Natural killer cell treated with Interleukin-12 subunit alpha and Interleukin-12 subunit beta and Interleukin-15 and Interleukin-18, amount 100 ng/mL, for 72 hours (primary cell): ENCODE data around the gene GMDS. TPM values are rescaled to one million over a fixed set of nuclear protein-coding genes. Genes with fewer than 3 reads are reported as not detected.

Experiments used
- ATAC-seq, 2 donors: fragments of 150-1000 bp; cut with Tn5 transposase in 1 of 2; sonication (Bioruptor Pico), chemical (Tn5 transposase) in 1 of 2; 2 replicates each; pipeline ENCODE4 v1.10.0; 2021
- DNase-seq: peaks from one replicate; pipeline ENCODE4 v3.0.0; 2022; ENCODE audit warnings: low spot score
- H3K27ac Mint-ChIP-seq, 2 donors: 1 replicate in 1 of 2; 2 replicates in 1 of 2; pipeline ENCODE4 v1.8.0; 2022; ENCODE audit warnings: mixed read lengths in 2 of 2, mild to moderate bottlenecking in 1 of 2, moderate library complexity in 1 of 2
- H3K27me3 Mint-ChIP-seq, 2 donors: 1 replicate in 1 of 2; 2 replicates in 1 of 2; pipeline ENCODE4 v1.8.0; 2022; ENCODE audit warnings: mixed read lengths in 2 of 2
- H3K36me3 Mint-ChIP-seq: one replicate; pipeline ENCODE4 v1.8.0; 2022; ENCODE audit warnings: mixed read lengths
- H3K4me1 Mint-ChIP-seq, 2 donors: 1 replicate in 1 of 2; 2 replicates in 1 of 2; pipeline ENCODE4 v1.8.0; 2022; ENCODE audit warnings: low read depth in 2 of 2, mixed read lengths in 2 of 2, mild to moderate bottlenecking in 1 of 2
- H3K4me3 Mint-ChIP-seq: one replicate; pipeline ENCODE4 v1.8.0; 2022; ENCODE audit warnings: mixed read lengths
- H3K9me3 Mint-ChIP-seq: 2 replicates; pipeline ENCODE4 v1.8.0; 2022; ENCODE audit warnings: mixed read lengths
- total RNA-seq, 2 donors: library from RNA; stranded (reverse); gene quantifications; one replicate each; pipeline ENCODE4 v1.2.3, GENCODE V29; 2022

The GMDS gene
- total RNA-seq, 2 donors from 2014 or later: 23.7 to 39.4 TPM

GRCh38 chr6:1821513-1822183 lies 423.8 kb downstream of the GMDS start:
- H3K9me3 Mint-ChIP-seq: no peaks in the 10 kb centered on the region
- H3K27me3 Mint-ChIP-seq: no peaks in the 10 kb centered on the region
- ATAC-seq (no peak), DNase-seq (no peak)
- H3K4me3 Mint-ChIP-seq: no peak overlapping the region
- H3K4me1 Mint-ChIP-seq: no peaks in the 10 kb centered on the region
- no peaks in the 10 kb centered on the region for H3K36me3 Mint-ChIP-seq
- H3K27ac Mint-ChIP-seq: no peak overlapping the region

- Mint-ChIP-seq H3K4me3 (no peak overlapping the region), H3K4me1 (no peaks in the 10 kb centered on the region), H3K36me3 (no peaks in the 10 kb centered on the region), H3K9me3 (no peaks in the 10 kb centered on the region), H3K27ac (no peak overlapping the region), H3K27me3 (no peaks in the 10 kb centered on the region)
- ATAC-seq (no peak), DNase-seq (no peak)
Measured at GRCh38 chr6:1821164-1821512, 424.3 kb downstream of the GMDS start.

- no peaks in the 10 kb centered on the region for H3K4me1 Mint-ChIP-seq
- H3K36me3 Mint-ChIP-seq: no peaks in the 10 kb centered on the region
- no peaks in the 10 kb centered on the region for H3K9me3 Mint-ChIP-seq
- ATAC-seq (no peak), DNase-seq (no peak)
- no peaks in the 10 kb centered on the region for H3K27me3 Mint-ChIP-seq
- H3K4me3 Mint-ChIP-seq: no peak overlapping the region
- H3K27ac Mint-ChIP-seq: no peak overlapping the region
Measured at GRCh38 chr6:1820714-1821113, 424.7 kb downstream of the GMDS start.

- DNase-seq (no peak), ATAC-seq (no peak)
- H3K27ac Mint-ChIP-seq: no peak overlapping the region
- H3K9me3 Mint-ChIP-seq: no peaks in the 10 kb centered on the region
- no peaks in the 10 kb centered on the region for H3K27me3 Mint-ChIP-seq
- H3K4me1 Mint-ChIP-seq: no peaks in the 10 kb centered on the region
- H3K4me3 Mint-ChIP-seq: no peak overlapping the region
- no peaks in the 10 kb centered on the region for H3K36me3 Mint-ChIP-seq
Measured at GRCh38 chr6:1820165-1820564, 425.2 kb downstream of the GMDS start.

- no peaks in the 10 kb centered on the region for H3K27me3 Mint-ChIP-seq
- no peak overlapping the region for H3K27ac Mint-ChIP-seq
Measured at GRCh38 chr6:1819007-1819406, 426.4 kb downstream of the GMDS start.

GRCh38 chr6:1817033-1817761 lies 428.2 kb downstream of the GMDS start:
- no peak overlapping the region for H3K27ac Mint-ChIP-seq
- no peak for DNase-seq
- no peaks in the 10 kb centered on the region for H3K4me1 Mint-ChIP-seq
- H3K36me3 Mint-ChIP-seq: no peaks in the 10 kb centered on the region
- no peak overlapping the region for H3K4me3 Mint-ChIP-seq
- ATAC-seq: no peak
- H3K27me3 Mint-ChIP-seq: no peaks in the 10 kb centered on the region
- no peaks in the 10 kb centered on the region for H3K9me3 Mint-ChIP-seq

More at GRCh38 chr6:1819007-1819406, 426.4 kb downstream of the GMDS start:
- Mint-ChIP-seq H3K4me3 (no peak overlapping the region), H3K4me1 (no peaks in the 10 kb centered on the region), H3K36me3 (no peaks in the 10 kb centered on the region), H3K9me3 (no peaks in the 10 kb centered on the region)
- DNase-seq: no peak
- no peak for ATAC-seq

GRCh38 chr6:1815827-1816452 lies 429.5 kb downstream of the GMDS start:
- H3K27ac Mint-ChIP-seq: no peak overlapping the region
- ATAC-seq (no peak), DNase-seq (no peak)
- H3K9me3 Mint-ChIP-seq: no peaks in the 10 kb centered on the region
- H3K4me3 Mint-ChIP-seq: no peak overlapping the region
- H3K36me3 Mint-ChIP-seq: no peaks in the 10 kb centered on the region
- H3K27me3 Mint-ChIP-seq: peaks cover 0 to 3% of the 10 kb centered on the region in 2 donors
- H3K4me1 Mint-ChIP-seq: no peaks in the 10 kb centered on the region

- ATAC-seq: no peak
- H3K27me3 Mint-ChIP-seq: peaks cover 0 to 3% of the 10 kb centered on the region in 2 donors
Measured at GRCh38 chr6:1814279-1814678, 431.1 kb downstream of the GMDS start.

GRCh38 chr6:1812487-1812886 lies 432.9 kb downstream of the GMDS start:
- Mint-ChIP-seq H3K4me1 (no peaks in the 10 kb centered on the region), H3K27ac (no peak overlapping the region), H3K4me3 (no peak overlapping the region), H3K9me3 (no peaks in the 10 kb centered on the region), H3K36me3 (no peaks in the 10 kb centered on the region), H3K27me3 (peaks cover 0 to 3% of the 10 kb centered on the region in 2 donors)
- ATAC-seq (no peak), DNase-seq (no peak)

More at GRCh38 chr6:1814279-1814678, 431.1 kb downstream of the GMDS start:
- Mint-ChIP-seq H3K36me3 (no peaks in the 10 kb centered on the region), H3K27ac (no peak overlapping the region), H3K4me1 (no peaks in the 10 kb centered on the region), H3K4me3 (no peak overlapping the region), H3K9me3 (no peaks in the 10 kb centered on the region)
- no peak for DNase-seq

- no peak overlapping the region for H3K27ac Mint-ChIP-seq
- H3K4me1 Mint-ChIP-seq: no peaks in the 10 kb centered on the region
- H3K27me3 Mint-ChIP-seq: peaks cover 0 to 3% of the 10 kb centered on the region in 2 donors
- H3K36me3 Mint-ChIP-seq: no peaks in the 10 kb centered on the region
- no peaks in the 10 kb centered on the region for H3K9me3 Mint-ChIP-seq
- DNase-seq (no peak), ATAC-seq (no peak)
- no peak overlapping the region for H3K4me3 Mint-ChIP-seq
Measured at GRCh38 chr6:1812034-1812433, 433.4 kb downstream of the GMDS start.

GRCh38 chr6:1810880-1811279 lies 434.5 kb downstream of the GMDS start:
- DNase-seq (no peak), ATAC-seq (no peak)
- no peaks in the 10 kb centered on the region for H3K36me3 Mint-ChIP-seq
- no peak overlapping the region for H3K27ac Mint-ChIP-seq
- peaks cover 0 to 3% of the 10 kb centered on the region in 2 donors for H3K27me3 Mint-ChIP-seq
- no peak overlapping the region for H3K4me3 Mint-ChIP-seq
- no peaks in the 10 kb centered on the region for H3K9me3 Mint-ChIP-seq
- no peaks in the 10 kb centered on the region for H3K4me1 Mint-ChIP-seq

- DNase-seq: no peak
- ATAC-seq: no peak
- Mint-ChIP-seq H3K27ac (no peak overlapping the region), H3K4me1 (no peaks in the 10 kb centered on the region), H3K36me3 (no peaks in the 10 kb centered on the region), H3K9me3 (no peaks in the 10 kb centered on the region), H3K4me3 (no peak overlapping the region), H3K27me3 (peaks cover 0 to 3% of the 10 kb centered on the region in 2 donors)
Measured at GRCh38 chr6:1809291-1809988, 436.0 kb downstream of the GMDS start.

- Mint-ChIP-seq H3K36me3 (no peaks in the 10 kb centered on the region), H3K4me1 (no peaks in the 10 kb centered on the region), H3K27ac (no peak overlapping the region), H3K9me3 (no peaks in the 10 kb centered on the region), H3K4me3 (no peak overlapping the region), H3K27me3 (peaks cover 0 to 2% of the 10 kb centered on the region in 2 donors)
- DNase-seq (no peak), ATAC-seq (no peak)
Measured at GRCh38 chr6:1806935-1807334, 438.5 kb downstream of the GMDS start.
